ENCODE measurements around the gene ZNF718.
"Not testable (repeated sequence)": the region's sequence is repeated elsewhere in the genome, so short reads cannot be mapped to it uniquely, and the experiment has no call there.

DNA sequence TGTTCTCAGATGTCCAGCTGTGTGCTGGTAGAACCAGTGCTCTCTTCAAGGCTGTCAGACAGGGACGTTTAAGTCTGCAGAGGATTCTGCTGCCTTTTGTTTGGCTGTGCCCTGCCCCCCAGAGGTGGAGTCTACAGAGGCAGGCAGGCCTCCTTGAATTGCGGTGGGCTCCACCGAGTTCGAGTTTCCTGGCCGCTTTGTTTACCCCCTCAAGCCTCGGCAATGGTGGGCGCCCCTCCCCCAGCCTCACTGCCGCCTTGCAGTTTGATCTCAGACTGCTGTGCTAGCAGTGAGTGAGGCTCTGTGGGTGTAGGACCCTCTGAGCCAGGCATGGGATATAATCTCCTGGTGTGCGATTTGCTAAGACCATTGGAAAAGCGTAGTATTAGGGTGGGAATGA is 47.0 kb downstream of the ZNF718 start:
- TF ChIP-seq, protein P1, sequence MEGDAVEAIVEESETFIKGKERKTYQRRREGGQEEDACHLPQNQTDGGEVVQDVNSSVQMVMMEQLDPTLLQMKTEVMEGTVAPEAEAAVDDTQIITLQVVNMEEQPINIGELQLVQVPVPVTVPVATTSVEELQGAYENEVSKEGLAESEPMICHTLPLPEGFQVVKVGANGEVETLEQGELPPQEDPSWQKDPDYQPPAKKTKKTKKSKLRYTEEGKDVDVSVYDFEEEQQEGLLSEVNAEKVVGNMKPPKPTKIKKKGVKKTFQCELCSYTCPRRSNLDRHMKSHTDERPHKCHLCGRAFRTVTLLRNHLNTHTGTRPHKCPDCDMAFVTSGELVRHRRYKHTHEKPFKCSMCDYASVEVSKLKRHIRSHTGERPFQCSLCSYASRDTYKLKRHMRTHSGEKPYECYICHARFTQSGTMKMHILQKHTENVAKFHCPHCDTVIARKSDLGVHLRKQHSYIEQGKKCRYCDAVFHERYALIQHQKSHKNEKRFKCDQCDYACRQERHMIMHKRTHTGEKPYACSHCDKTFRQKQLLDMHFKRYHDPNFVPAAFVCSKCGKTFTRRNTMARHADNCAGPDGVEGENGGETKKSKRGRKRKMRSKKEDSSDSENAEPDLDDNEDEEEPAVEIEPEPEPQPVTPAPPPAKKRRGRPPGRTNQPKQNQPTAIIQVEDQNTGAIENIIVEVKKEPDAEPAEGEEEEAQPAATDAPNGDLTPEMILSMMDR (conservative IDR thresholded peaks at IDR 0.05; ENCODE audit: low read depth in 2 of 2): not testable (repeated sequence)
- not testable (repeated sequence) for TF ChIP-seq EZH2 (IDR thresholded peaks at IDR 0.05; ENCODE audit: low read depth, unreplicated experiment); EZH2phosphoT487 (IDR thresholded peaks at IDR 0.05; ENCODE audit: unreplicated experiment); POLR2AphosphoS5 (IDR thresholded peaks at IDR 0.05; ENCODE audit: low read depth); CREB1 (CRISPR knock-in tag; IDR thresholded peaks at IDR 0.05; ENCODE audit: low read depth); STAT1 (IDR thresholded peaks at IDR 0.05; ENCODE audit: unreplicated experiment); JUNB (IDR thresholded peaks at IDR 0.05; ENCODE audit: unreplicated experiment); ZNF331 (CRISPR knock-in tag; IDR thresholded peaks at IDR 0.05; ENCODE audit: low read depth); NANOG (IDR thresholded peaks at IDR 0.05; ENCODE audit: borderline replicate concordance); ZNF114 (CRISPR knock-in tag; IDR thresholded peaks at IDR 0.05)
- TF ChIP-seq, protein P2, sequence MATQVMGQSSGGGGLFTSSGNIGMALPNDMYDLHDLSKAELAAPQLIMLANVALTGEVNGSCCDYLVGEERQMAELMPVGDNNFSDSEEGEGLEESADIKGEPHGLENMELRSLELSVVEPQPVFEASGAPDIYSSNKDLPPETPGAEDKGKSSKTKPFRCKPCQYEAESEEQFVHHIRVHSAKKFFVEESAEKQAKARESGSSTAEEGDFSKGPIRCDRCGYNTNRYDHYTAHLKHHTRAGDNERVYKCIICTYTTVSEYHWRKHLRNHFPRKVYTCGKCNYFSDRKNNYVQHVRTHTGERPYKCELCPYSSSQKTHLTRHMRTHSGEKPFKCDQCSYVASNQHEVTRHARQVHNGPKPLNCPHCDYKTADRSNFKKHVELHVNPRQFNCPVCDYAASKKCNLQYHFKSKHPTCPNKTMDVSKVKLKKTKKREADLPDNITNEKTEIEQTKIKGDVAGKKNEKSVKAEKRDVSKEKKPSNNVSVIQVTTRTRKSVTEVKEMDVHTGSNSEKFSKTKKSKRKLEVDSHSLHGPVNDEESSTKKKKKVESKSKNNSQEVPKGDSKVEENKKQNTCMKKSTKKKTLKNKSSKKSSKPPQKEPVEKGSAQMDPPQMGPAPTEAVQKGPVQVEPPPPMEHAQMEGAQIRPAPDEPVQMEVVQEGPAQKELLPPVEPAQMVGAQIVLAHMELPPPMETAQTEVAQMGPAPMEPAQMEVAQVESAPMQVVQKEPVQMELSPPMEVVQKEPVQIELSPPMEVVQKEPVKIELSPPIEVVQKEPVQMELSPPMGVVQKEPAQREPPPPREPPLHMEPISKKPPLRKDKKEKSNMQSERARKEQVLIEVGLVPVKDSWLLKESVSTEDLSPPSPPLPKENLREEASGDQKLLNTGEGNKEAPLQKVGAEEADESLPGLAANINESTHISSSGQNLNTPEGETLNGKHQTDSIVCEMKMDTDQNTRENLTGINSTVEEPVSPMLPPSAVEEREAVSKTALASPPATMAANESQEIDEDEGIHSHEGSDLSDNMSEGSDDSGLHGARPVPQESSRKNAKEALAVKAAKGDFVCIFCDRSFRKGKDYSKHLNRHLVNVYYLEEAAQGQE (IDR thresholded peaks at IDR 0.05; ENCODE audit: unreplicated experiment): not testable (repeated sequence)
- TF ChIP-seq, protein P3, sequence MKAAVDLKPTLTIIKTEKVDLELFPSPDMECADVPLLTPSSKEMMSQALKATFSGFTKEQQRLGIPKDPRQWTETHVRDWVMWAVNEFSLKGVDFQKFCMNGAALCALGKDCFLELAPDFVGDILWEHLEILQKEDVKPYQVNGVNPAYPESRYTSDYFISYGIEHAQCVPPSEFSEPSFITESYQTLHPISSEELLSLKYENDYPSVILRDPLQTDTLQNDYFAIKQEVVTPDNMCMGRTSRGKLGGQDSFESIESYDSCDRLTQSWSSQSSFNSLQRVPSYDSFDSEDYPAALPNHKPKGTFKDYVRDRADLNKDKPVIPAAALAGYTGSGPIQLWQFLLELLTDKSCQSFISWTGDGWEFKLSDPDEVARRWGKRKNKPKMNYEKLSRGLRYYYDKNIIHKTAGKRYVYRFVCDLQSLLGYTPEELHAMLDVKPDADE (IDR thresholded peaks at IDR 0.05): not testable (repeated sequence)

Measured in GM23338 (cell line).